SIG-M5 (cell line): ENCODE measurements around the gene CACNA1B.
"Not testable (repeated sequence)": the region's sequence is repeated elsewhere in the genome, so short reads cannot be mapped to it uniquely, and the experiment has no call there.

Experiments used
- DNase-seq: peaks from one replicate; lab custom pipeline; 2025; lab: John Stamatoyannopoulos, UW

CACNA1B gene

GRCh38 chr9:138143491-138143890 lies 265.9 kb downstream of the CACNA1B start:
- not testable (repeated sequence) for DNase-seq

DNA sequence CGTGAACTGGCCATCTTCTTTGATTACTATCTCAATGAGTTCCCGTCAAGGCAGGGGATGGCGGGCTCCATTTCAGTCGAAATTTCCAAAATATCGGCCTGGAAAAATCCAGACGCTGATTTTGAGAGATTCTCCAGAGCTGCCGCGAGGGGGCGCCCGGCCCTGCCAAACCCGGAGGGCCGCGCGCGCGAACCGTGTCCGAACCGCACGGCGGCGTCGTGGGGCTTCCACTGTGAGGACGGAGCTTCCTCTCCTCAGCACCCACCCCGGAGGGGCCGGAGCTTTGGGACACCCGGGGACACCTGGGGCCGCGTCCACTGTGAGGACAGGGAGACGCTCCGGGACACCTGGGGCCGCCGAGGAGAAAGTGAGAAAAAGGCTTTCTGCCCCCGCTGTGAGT lies 270.0 kb downstream of the CACNA1B start:
- DNase-seq, result not testable (repeated sequence)

- DNase-seq, result not testable (repeated sequence)
Measured at GRCh38 chr9:138149672-138150656, 272.4 kb downstream of the CACNA1B start.

DNA sequence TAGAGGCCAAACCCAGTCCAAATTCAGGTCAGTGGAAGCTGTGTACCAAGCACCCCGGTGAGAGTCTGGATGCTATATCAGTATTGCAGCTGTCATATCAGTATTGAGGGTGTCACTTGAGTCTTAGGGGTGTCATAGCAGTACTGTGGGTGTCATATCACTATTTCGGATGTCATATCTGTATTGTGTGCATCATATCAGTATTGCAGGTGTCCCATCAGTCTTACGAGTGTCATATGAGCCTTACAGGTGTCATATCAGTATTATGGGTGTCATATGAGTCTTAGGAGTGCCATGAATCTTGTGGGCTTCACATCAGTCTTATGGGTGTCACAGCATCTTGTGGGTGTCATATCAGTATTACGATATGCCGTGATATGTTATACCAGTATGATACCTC lies 278.2 kb downstream of the CACNA1B start:
- not testable (repeated sequence) for DNase-seq

- not testable (repeated sequence) for DNase-seq
Measured at GRCh38 chr9:138166793-138167192, 289.2 kb downstream of the CACNA1B start.
